Fibroblast of skin of right quadriceps (primary cell): Measurements from ENCODE around the gene ATXN1.
A peak's percentile ranks its signal among the peaks of the same experiment; 100 is the strongest.

Source experiments
- DNase-seq: peaks from one replicate; pipeline ENCODE4 v3.0.0-alpha.2; 2013

The ATXN1 gene

GRCh38 chr6:16372029-16372776 is 389.1 kb downstream of the ATXN1 start:
- no peak for DNase-seq

GRCh38 chr6:16371401-16371800 is 389.9 kb downstream of the ATXN1 start:
- DNase-seq: no peak

DNA sequence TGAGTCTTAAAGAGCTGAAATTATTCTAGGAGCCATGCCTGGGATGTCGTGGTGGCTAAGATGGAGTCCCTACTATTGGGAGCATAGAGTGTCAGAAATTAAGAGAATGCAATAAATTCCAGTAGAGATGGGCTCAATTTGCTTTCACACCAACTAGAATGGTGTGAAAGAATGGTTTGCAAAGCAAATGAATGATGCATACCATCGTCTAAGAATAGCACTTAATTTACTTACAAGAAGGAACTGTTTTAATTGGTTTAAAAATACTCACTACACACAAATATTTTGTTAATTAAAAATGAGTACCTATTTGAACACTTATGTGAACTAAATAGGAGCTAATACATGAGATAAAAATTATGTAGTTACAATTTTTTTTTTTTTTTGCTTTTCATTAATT is 390.3 kb downstream of the ATXN1 start:
- no peak for DNase-seq

- no peak for DNase-seq
Measured at GRCh38 chr6:16369989-16370388, 391.3 kb downstream of the ATXN1 start.

DNA sequence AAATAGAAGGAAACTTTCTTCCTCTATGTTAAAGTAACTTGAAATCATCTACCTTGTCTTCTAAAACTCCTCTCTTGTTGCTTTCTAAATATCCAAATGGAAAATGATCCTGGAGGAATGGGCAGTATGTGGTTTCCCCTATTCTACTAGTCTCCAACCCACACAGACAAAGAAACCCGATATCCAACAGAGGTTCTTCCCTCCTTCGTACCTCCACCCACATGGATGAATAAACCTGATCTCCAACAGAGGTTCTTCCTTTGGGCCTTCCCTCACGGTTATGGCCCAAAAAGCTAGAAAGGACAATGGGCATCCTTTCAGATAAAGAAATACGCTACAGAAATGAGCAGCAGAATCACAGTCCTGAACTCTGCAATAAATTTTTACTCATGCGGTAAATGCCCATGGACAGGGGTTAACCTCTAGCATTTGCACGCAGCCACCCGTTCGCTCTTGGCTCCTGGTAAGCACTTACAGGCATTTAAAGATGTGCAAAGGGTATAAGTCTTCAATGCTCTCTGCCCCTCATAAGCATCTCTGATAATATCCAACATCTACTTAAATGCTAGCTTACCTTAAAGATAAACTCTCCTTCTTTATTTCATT is 392.0 kb downstream of the ATXN1 start:
- no peak for DNase-seq

DNA sequence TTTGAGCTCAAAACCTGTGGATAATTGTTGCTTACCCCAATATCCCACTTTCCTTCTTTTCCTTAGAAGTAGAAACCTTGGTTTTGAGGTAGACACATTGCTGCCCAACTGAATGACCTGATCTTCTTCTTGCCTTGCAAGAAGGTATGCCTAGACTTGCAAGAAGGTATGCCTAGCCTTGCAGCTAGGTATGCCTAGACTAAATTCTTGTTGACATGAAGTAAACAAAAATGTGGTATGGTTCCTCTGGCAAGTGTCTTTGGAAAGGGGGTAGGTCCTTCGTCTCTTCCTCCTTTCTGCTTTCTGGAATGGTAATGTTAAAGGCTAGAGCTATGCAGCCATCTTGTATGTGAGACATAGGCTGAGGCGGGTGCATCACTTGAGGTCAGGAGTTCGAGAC is 393.7 kb downstream of the ATXN1 start:
- DNase-seq: no peak

GRCh38 chr6:16363749-16364148 is 397.5 kb downstream of the ATXN1 start:
- DNase-seq: no peak

- no peak for DNase-seq
Measured at GRCh38 chr6:16362819-16363589, 398.3 kb downstream of the ATXN1 start.

DNA sequence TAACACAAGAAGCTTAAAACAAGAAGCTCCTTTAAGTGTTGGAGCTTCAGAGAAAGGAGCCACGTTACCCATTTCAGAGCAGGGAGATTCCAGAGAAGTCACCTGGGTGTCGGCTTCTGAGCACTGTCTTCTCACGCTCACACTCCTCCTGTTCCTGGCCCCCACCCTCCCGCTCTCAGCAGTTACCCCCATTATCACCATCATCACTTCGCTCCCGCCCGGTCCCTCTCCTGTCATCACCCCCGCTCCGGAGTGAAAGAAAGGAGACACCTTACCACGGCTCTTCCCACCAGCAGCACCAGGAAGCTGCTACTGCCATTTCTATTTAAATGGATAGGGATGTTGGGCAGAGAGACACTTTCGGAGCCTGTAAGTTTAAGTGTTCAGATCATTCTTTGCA is 399.0 kb downstream of the ATXN1 start:
- DNase-seq: no peak

DNA sequence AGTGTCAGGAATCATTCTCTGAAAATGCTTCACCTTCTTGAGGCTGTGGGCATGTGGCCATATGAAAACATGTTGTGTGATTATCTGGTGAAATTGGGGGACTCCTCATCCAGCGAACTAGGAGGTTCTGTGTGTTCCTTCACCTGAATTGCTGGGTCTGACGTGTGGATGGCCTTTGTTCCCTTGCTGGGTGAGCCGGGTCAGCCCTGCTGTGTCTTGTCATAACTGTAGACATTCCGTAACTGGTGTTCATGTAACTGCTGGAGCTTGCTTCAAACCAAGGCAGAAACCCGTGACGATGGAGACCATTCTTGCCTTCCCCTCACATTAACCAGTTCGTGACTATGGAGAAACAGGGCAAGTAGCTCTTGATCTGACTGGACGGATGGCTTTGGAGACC is 399.4 kb downstream of the ATXN1 start:
- no peak for DNase-seq

- no peak for DNase-seq
Measured at GRCh38 chr6:16361121-16361520, 400.1 kb downstream of the ATXN1 start.

- DNase-seq: no peak
Measured at GRCh38 chr6:16360365-16360764, 400.9 kb downstream of the ATXN1 start.

- DNase-seq: no peak
Measured at GRCh38 chr6:16359563-16359962, 401.7 kb downstream of the ATXN1 start.

GRCh38 chr6:16358531-16359138 is 402.6 kb downstream of the ATXN1 start:
- no peak for DNase-seq

GRCh38 chr6:16355699-16356446 is 405.4 kb downstream of the ATXN1 start:
- DNase-seq: peak; percentile 34

DNA sequence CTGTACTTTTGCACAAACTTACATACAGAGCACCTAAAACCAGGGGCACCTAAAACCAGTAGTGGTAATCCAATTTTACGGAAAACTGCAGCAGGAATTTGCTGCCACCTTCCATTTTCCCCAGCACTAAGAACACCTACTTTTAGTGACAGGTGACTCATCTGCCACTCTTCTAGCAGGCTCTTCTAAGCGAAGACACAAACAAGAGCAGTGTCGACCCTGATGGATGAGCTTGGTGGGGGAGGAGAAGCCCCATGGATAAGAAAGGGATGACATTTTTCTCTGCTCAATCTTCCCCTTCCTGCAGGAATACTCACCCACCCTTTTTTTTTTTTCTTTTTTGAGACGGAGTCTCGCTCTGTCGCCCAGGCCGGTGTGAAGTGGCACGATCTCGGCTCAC is 406.0 kb downstream of the ATXN1 start:
- DNase-seq: no peak

DNA sequence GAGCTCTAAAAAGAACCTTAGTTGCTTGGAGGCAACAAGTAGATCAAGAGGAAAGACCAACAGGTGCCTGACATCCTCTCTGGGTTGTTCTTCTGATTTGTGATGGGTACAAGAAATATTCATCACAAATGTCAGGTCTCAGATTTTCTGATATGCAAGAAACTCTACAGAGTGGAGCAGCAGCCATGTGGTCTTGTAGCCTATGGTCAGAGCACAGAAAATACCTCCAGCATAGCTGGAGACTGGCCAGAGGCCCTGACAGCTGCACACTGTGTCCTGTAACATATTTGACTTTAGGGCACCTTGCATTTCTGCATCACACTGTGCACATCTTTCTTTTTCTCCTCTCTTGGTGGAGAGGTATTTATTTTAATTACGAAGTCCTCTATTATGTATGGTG is 406.6 kb downstream of the ATXN1 start:
- no peak for DNase-seq

- no peak for DNase-seq
Measured at GRCh38 chr6:16352821-16353438, 408.3 kb downstream of the ATXN1 start.

GRCh38 chr6:16352258-16352635 is 409.0 kb downstream of the ATXN1 start:
- DNase-seq: peak; percentile 69

- DNase-seq: no peak
Measured at GRCh38 chr6:16349544-16349943, 411.7 kb downstream of the ATXN1 start.

DNA sequence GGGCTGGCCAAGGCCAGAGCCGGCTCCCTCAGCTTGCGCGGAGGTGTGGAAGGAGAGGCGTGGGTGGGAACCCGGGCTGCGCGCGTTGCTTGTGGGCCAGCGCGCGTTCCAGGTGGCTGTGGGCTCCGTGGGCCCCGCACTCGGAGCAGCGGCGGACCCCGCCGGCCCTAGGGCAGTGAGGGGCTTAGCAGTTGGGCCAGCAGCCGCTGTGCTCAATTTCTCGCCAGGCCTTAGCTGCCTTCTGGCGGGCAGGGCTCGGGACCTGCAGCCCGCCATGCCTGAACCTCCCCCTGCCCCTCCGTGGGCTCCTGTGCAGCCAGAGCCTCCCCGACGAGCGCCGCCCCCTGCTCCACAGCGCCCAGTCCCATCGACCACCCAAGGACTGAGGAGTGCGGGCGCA is 414.4 kb downstream of the ATXN1 start:
- no peak for DNase-seq
